GM12878 (cell line): ENCODE data around the gene TMC8. TPM values are rescaled to one million over a fixed set of nuclear protein-coding genes. Genes with fewer than 3 reads are reported as not detected.
A peak's percentile ranks its signal among the peaks of the same experiment; 100 is the strongest.

Experiments
- ATAC-seq: fragments of 200-7000 bp; cut with Tn5 transposase; 3 replicates; pipeline ENCODE4 v1.9.1; 2020; ENCODE audit warnings: mild to moderate bottlenecking, moderate library complexity
- BruUV-seq: library from RNA; stranded (reverse); fragments of 400-500 nt; replicated peaks from 2 replicates; lab custom pipeline; 2021; lab: Mats Ljungman, UMichigan
- CTCF ChIA-PET: fragments of 300-600 bp; sonication (Branson Sonifier 250); formaldehyde crosslinking; extraction: SDS; loops from one replicate; lab custom pipeline; 2021; ENCODE audit warnings: inconsistent platforms; lab: Yijun Ruan, JAX
- POLR2A ChIA-PET: fragments of 350-600 bp; formaldehyde crosslinking; extraction: SDS; loops from one replicate; lab custom pipeline; 2021; ENCODE audit warnings: inconsistent platforms; lab: Charles Lee
- RAD21 ChIA-PET: fragments of 300-600 bp; sonication (Branson Sonifier 250); formaldehyde crosslinking; loops from one replicate; lab custom pipeline; 2023; ENCODE audit warnings: antibody characterized with exemption; ENCODE audit not compliant: unreplicated experiment; lab: Charles Lee
- SMC1A ChIA-PET: fragments of 300-600 bp; sonication (Branson Sonifier 250); formaldehyde crosslinking; loops from one replicate; lab custom pipeline; 2023; ENCODE audit not compliant: unreplicated experiment, uncharacterized antibody; lab: Charles Lee
- DNase-seq: peaks from one replicate; pipeline ENCODE4 v3.0.0-alpha.2; 2011; ENCODE audit warnings: low read depth, low spot score
- FAIRE-seq: peaks from 3 replicates; lab custom pipeline; 2011; peaks lifted over from hg19 to GRCh38; lab: Jason Lieb, UNC
- H2AFZ ChIP-seq: 2 replicates; pipeline ENCODE4 v1.6.0; 2011; ENCODE audit warnings: low read depth, low read length, control low read depth; ENCODE audit not compliant: control insufficient read depth
- H3K27ac ChIP-seq: 2 replicates; pipeline ENCODE4 v1.5.1; 2011; ENCODE audit warnings: control low read depth; ENCODE audit not compliant: control insufficient read depth, insufficient read depth
- H3K27me3 ChIP-seq, 2 experiments: replicated peaks in 1 of 2; 2 replicates each; pipeline versions ENCODE4 v1.6.0 to v1.6.1; 2011; ENCODE audit warnings: low read length in 1 of 2; ENCODE audit not compliant: control insufficient read depth in 2 of 2, insufficient read depth in 2 of 2
- H3K36me3 ChIP-seq, 2 experiments: 2 replicates each; pipeline ENCODE4 v1.5.1; 2011; ENCODE audit warnings: low read length in 1 of 2; ENCODE audit not compliant: control insufficient read depth in 2 of 2, insufficient read depth in 2 of 2
- H3K4me1 ChIP-seq: 2 replicates; pipeline ENCODE4 v1.6.1; 2011; ENCODE audit warnings: mild to moderate bottlenecking, low read length, moderate library complexity, mixed read lengths; ENCODE audit not compliant: control insufficient read depth, insufficient read depth
- H3K4me2 ChIP-seq: 2 replicates; pipeline ENCODE4 v1.6.0; 2011; ENCODE audit warnings: control low read depth; ENCODE audit not compliant: control insufficient read depth, insufficient read depth
- H3K4me3 ChIP-seq: fragments of 200-600 bp; sonication (generic); 2 replicates; pipeline ENCODE4 v1.5.1; 2016
- H3K79me2 ChIP-seq: 2 replicates; pipeline ENCODE4 v1.6.0; 2011; ENCODE audit warnings: low read length; ENCODE audit not compliant: control insufficient read depth, insufficient read depth
- H3K9ac ChIP-seq: 2 replicates; pipeline ENCODE4 v1.8.0; 2011; ENCODE audit warnings: low read length, control low read depth, mixed read lengths; ENCODE audit not compliant: control insufficient read depth, insufficient read depth
- H3K9me3 ChIP-seq: replicated peaks from 3 replicates; pipeline ENCODE4 v1.5.1; 2011; ENCODE audit warnings: mild to moderate bottlenecking, low read length; ENCODE audit not compliant: control insufficient read depth, insufficient read depth
- H4K20me1 ChIP-seq: 2 replicates; pipeline ENCODE4 v1.6.0; 2011; ENCODE audit not compliant: control insufficient read depth, insufficient read depth
- EGR1 ChIP-seq, 2 experiments: IDR thresholded peaks; 1 replicate in 1 of 2; 2 replicates in 1 of 2; pipeline ENCODE4 v1.6.1; 2011 to 2012; ENCODE audit warnings: low read depth in 2 of 2, low read length in 2 of 2, borderline replicate concordance in 1 of 2, mild to moderate bottlenecking in 1 of 2, moderate library complexity in 1 of 2
- HDGF ChIP-seq: fragments of 450-650 bp; IDR thresholded peaks from 2 replicates; pipeline ENCODE4 v1.6.1; 2016; ENCODE audit warnings: antibody characterized with exemption
- MXI1 ChIP-seq: fragments of 150-350 bp; IDR thresholded peaks from 2 replicates; pipeline ENCODE4 v1.6.1; 2011; ENCODE audit warnings: low read depth, mild to moderate bottlenecking, inconsistent platforms, low read length, improper control_type of control experiment
- NR2F1 ChIP-seq: fragments of 450-650 bp; conservative IDR thresholded peaks from 2 replicates; pipeline ENCODE4 v1.6.1; 2017; ENCODE audit warnings: mild to moderate bottlenecking
- POLR2AphosphoS5 ChIP-seq: IDR thresholded peaks from 2 replicates; pipeline ENCODE4 v1.6.1; 2011; ENCODE audit warnings: mild to moderate bottlenecking, low read length, inconsistent platforms
- RCOR1 ChIP-seq: conservative IDR thresholded peaks from 2 replicates; pipeline ENCODE4 v1.6.1; 2012; ENCODE audit warnings: low read depth, low read length, improper control_type of control experiment
- SIN3A ChIP-seq: IDR thresholded peaks from 2 replicates; pipeline ENCODE4 v1.6.1; 2012; ENCODE audit warnings: low read depth, low read length, improper control_type of control experiment
- SMAD5 ChIP-seq: IDR thresholded peaks from 2 replicates; pipeline ENCODE4 v1.6.1; 2016; ENCODE audit warnings: antibody characterized with exemption, low read depth
- SP1 ChIP-seq: IDR thresholded peaks from one replicate; pipeline ENCODE4 v1.6.1; 2011; ENCODE audit warnings: low read depth, low read length
- SPI1 ChIP-seq: IDR thresholded peaks from 2 replicates; pipeline ENCODE4 v1.6.1; 2011; ENCODE audit warnings: low read depth, mild to moderate bottlenecking, low read length, moderate library complexity, borderline replicate concordance; ENCODE audit not compliant: insufficient read depth
- TCF3 ChIP-seq: IDR thresholded peaks from 2 replicates; pipeline ENCODE4 v1.6.1; 2012; ENCODE audit warnings: low read depth, mild to moderate bottlenecking, low read length, borderline replicate concordance; ENCODE audit not compliant: insufficient read depth
- ZBED1 ChIP-seq: IDR thresholded peaks from 2 replicates; pipeline ENCODE4 v1.6.1; 2016; ENCODE audit warnings: borderline replicate concordance
- WGBS: methylation state at CpG from one replicate; pipeline ENCODE4 v1.1.6; 2016; ENCODE audit warnings: low lambda C conversion rate; ENCODE audit not compliant: insufficient replicate concordance, insufficient coverage; ENCODE audit errors: missing lambda C conversion rate; 5-methylcytosine and 5-hydroxymethylcytosine counted together
- in situ Hi-C: fragments of 300-500 bp; cut with MboI; formaldehyde crosslinking; loops from 9 replicates; pipeline ENCODE4 v1.14.3; 2018; ENCODE audit warnings: mixed read lengths
- intact Hi-C: fragments of 100-400 bp; cut with micrococcal nuclease; formaldehyde crosslinking; loops from one replicate; pipeline ENCODE4 v1.14.2; 2022; ENCODE audit not compliant: unreplicated experiment
- polyA plus RNA-seq, 11 experiments: library from polyadenylated mRNA; depleted of rRNA in 4 of 11; unstranded in 6 of 11; stranded (reverse) in 5 of 11; fragments of >200 nt; fragmentation: Nextera tagmentation in 4 of 11; fragmentation: Illumina TruSeq in 1 of 11; extraction: Ambion mirVana in 4 of 11; extraction: Trizol in 1 of 11; gene quantifications; 1 replicate in 1 of 11; 2 replicates in 10 of 11; pipeline versions ENCODE4 v1.2.1 to v1.2.3, GENCODE V29; 2011 to 2016; ENCODE audit warnings: inconsistent platforms in 2 of 11, missing spikeins in 2 of 11, low read depth in 1 of 11
- total RNA-seq, 4 experiments: library from RNA; depleted of rRNA in 3 of 4; stranded (reverse); fragments of >200 nt in 3 of 4; fragmentation: Illumina TruSeq in 1 of 4; extraction: Trizol in 1 of 4; gene quantifications; 2 replicates each; pipeline versions ENCODE4 v1.2.1 to v1.2.3, GENCODE V29; 2013 to 2021
- TF ChIP-seq, protein P1 (sequence below): IDR thresholded peaks from 2 replicates; pipeline ENCODE4 v1.6.1; 2011; ENCODE audit warnings: low read depth, low read length, improper control_type of control experiment, borderline replicate concordance
- TF ChIP-seq, protein P2 (sequence below): fragments of 450-650 bp; IDR thresholded peaks from 2 replicates; pipeline ENCODE4 v1.6.1; 2017; ENCODE audit warnings: low read depth, mild to moderate bottlenecking, moderate library complexity
- TF ChIP-seq, protein P3 (sequence below): fragments of 450-650 bp; IDR thresholded peaks from 2 replicates; pipeline ENCODE4 v1.6.1; 2016; ENCODE audit warnings: mild to moderate bottlenecking

Gene TMC8
- total and polyA plus RNA-seq, 10 of the 15 experiments (the other 5 are each of a cell fraction or from before 2014, with no cell fraction given): 2.7 to 128 (median 40.0) TPM

DNA sequence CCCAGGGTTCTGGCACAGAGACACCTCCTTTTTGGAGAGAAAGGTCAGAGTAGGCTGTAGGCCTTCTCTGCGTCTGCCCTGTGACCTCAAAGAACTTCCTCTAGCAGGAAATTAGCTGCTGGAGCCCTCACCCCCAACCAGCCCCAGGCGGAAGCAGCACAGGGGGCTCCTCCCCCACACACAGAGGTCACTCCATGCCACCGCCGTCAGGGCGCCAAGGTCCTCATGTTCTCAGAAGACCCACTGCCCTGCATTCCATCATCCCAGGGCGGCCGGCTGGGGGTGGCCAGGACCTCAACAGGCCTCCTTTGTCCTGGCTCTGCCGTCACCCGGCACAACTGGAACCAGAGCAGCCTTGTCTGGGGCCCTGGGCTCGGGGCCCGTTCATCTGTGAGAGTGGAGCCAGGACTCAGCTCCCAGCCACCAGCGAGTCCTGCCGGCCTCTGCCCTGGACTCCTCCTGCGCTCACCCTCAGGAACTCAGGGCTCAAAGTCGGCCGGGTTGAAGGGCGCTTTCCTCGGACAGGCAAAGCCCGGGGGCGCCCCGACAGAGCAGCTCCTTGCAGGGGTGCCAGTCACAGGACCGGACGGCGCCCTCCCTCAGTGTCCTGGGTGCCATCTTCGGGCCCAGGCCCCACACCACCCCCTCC lies 3.2 kb upstream of the TMC8 start (continued):
- TF ChIP-seq MXI1 (no peak), SP1 (peak; percentile 19), SIN3A (peak; percentile 70; the same call in 1 of the 2 replicates), SMAD5 (no peak), HDGF (0 out of 2 replicates have a peak, but pooled peaks have one; percentile 33), POLR2AphosphoS5 (peak; percentile 50; the same call in 1 of the 2 replicates), TCF3 (peak; percentile 32; the same call in 1 of the 2 replicates), NR2F1 (peak; percentile 96)
- TF ChIP-seq, protein P1, sequence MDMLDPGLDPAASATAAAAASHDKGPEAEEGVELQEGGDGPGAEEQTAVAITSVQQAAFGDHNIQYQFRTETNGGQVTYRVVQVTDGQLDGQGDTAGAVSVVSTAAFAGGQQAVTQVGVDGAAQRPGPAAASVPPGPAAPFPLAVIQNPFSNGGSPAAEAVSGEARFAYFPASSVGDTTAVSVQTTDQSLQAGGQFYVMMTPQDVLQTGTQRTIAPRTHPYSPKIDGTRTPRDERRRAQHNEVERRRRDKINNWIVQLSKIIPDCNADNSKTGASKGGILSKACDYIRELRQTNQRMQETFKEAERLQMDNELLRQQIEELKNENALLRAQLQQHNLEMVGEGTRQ: no peak

DNA sequence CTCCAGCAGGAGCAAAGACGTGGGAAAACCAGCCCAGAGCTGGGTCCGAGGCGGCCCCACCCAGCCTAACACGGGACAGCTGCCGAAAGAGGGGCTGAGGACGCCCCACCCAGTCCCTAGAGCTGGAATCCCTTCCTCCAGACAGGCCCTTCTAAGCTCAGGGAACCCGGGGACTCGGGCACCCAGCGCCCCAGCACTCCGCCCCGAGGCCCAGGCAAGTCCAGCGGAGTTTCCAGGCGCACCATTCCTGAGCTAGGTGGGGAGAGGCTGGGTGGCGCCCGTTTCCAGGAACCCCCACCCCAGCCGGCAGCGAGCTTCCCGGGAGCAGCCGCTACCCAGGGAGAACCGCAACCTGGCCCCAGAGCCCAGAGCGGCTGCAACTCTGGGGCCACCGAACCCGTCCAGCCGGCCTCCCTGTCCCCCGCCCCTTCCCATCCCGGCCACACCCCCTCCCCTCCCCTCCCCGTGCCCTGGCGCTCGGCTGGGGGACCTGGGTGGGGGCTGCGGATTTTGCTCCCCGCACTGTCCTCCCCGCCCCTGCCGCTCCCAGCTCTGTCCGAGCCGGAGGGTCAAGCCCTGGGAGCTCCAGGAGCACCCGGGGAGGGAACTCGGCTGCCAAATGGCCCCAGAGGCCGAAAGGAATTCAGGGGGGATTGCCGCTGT lies 2.6 kb upstream of the TMC8 start:
- CTCF ChIA-PET: interaction anchor here (0.7 to 12.7 kb wide), 6 partner anchors 9 to 62 kb away, joined by 3 to 100 read pairs (median 6); partner anchors contain the start of genes AFMID and TK1
- TF ChIP-seq, protein P2, sequence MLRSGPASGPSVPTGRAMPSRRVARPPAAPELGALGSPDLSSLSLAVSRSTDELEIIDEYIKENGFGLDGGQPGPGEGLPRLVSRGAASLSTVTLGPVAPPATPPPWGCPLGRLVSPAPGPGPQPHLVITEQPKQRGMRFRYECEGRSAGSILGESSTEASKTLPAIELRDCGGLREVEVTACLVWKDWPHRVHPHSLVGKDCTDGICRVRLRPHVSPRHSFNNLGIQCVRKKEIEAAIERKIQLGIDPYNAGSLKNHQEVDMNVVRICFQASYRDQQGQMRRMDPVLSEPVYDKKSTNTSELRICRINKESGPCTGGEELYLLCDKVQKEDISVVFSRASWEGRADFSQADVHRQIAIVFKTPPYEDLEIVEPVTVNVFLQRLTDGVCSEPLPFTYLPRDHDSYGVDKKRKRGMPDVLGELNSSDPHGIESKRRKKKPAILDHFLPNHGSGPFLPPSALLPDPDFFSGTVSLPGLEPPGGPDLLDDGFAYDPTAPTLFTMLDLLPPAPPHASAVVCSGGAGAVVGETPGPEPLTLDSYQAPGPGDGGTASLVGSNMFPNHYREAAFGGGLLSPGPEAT: no peak
- TF ChIP-seq SPI1: no peak
- TF ChIP-seq ZBED1: no peak
- 0 out of 2 replicates have a peak, but pooled peaks have one; percentile 48 for TF ChIP-seq RCOR1
- TF ChIP-seq, protein P3, sequence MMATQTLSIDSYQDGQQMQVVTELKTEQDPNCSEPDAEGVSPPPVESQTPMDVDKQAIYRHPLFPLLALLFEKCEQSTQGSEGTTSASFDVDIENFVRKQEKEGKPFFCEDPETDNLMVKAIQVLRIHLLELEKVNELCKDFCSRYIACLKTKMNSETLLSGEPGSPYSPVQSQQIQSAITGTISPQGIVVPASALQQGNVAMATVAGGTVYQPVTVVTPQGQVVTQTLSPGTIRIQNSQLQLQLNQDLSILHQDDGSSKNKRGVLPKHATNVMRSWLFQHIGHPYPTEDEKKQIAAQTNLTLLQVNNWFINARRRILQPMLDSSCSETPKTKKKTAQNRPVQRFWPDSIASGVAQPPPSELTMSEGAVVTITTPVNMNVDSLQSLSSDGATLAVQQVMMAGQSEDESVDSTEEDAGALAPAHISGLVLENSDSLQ: no peak
- TF ChIP-seq EGR1 (IDR thresholded peaks at IDR 0.05; ENCODE audit: borderline replicate concordance in 1 of 2, low read depth in 2 of 2, low read length in 2 of 2): 0 out of 3 replicates have a peak, but pooled peaks of 1 of the 2 experiments have one; percentile 3

More for the DNA sequence above, 2.6 kb upstream of the TMC8 start:
- Histone ChIP-seq H3K27ac (peak overlapping the region; percentile 95), H3K4me3 (peak overlapping the region; percentile 94), H3K9me3 (no peaks in the 10 kb centered on the region), H3K4me1 (peaks cover 61% of the 10 kb centered on the region), H3K36me3 (peaks cover 0 to 2% of the 10 kb centered on the region in 2 experiments), H3K4me2 (peak overlapping the region; percentile 100), H2AFZ (no peak overlapping the region), H4K20me1 (no peaks in the 10 kb centered on the region), H3K9ac (peak overlapping the region; percentile 93), H3K27me3 (no peaks in the 10 kb centered on the region), H3K79me2 (peaks cover 98% of the 10 kb centered on the region)
- under 1% methylated on average over 29 of the region's 39 CpGs for WGBS
- ChIA-PET RAD21 (interaction anchor here (0.6 to 3.9 kb wide), 14 partner anchors 11 to 189 kb away, joined by 3 to 17 read pairs (median 4); partner anchors contain the start of gene TNRC6C), SMC1A (interaction anchor here (0.7 to 2.9 kb wide), 8 partner anchors 17 to 60 kb away, joined by 3 to 6 read pairs (median 4); no protein-coding TSS in a partner anchor), POLR2A (interaction anchor here (1.3 to 8.0 kb wide), 11 partner anchors 11 to 228 kb away, joined by 4 to 85 read pairs (median 7); partner anchors contain the start of genes C17orf99 and SYNGR2)
- no peak for ATAC-seq
- TSS peak; percentile 38 for BruUV-seq
- FAIRE-seq: no peak
- no peak for DNase-seq
- in situ Hi-C loops (no loop called here), intact Hi-C loops (loop anchor here (2.0 kb wide), 1 partner anchor 15 kb away; no protein-coding TSS in a partner anchor)
